CD4-positive, alpha-beta T cell treated with Interleukin-17A for 1 hour (primary cell): ENCODE results near the gene ETV3.
"Not testable (repeated sequence)": the region's sequence is repeated elsewhere in the genome, so short reads cannot be mapped to it uniquely, and the experiment has no call there.

ENCODE experiments used
- DNase-seq: peaks from one replicate; pipeline ENCODE4 v3.0.0-alpha.2; 2020

The ETV3 gene

DNA sequence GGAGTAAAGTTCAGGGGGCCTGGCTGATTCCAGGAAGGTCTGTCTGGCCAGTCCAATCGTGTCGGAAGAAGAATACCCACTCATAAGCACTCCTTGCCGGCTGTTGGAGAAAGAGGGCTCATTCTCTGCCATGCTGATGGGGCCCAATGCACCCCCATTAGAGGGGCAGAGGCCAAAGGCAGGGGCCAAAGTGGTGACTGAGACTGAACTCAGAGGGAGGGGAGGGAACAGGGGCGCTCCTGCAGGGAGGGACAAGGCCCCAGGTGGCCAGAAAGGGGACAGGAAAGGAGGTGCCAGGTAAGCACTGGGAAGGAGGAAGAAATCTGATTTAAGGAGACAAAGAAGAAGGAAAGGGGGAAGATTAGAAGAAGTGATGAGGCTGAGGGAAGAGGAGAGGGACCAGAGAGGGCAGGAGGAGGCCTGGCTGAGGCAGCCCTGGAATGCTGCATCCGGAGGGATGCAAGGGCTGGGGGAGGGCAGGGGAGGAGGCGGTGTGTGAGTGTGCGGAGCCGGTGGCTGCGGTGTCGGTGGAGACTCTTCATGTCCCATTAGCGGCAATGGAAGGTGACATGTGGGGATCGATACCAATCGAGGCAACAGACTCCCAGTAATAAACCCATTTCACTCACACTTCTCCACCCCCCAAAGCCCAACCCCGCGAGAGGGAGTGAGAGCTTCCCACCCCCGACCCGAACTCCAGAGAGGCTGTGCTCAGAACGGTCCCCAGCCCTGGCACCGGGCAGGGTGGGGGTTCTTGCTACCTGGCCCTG is 26.6 kb downstream of the ETV3 start:
- no peak for DNase-seq

DNA sequence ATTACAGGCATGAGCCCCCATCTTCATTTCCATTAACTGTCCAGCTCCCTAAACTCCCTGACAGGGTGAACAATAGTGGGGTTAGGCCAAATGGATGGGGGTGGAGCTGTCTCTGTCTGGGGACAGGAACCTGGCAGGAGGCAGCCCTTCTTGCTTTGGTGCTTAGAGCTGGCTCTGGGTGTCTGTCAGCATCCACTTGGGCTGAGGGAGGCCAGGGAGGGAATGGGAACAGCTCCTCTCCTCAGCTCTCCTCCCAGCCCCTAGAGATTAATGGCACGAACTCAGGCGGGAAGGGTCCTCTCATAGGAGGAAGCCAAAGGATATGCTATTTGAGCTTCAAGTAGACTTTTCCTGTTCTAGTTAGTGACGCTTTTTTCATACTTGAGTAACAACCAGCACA is 27.5 kb downstream of the ETV3 start:
- DNase-seq: no peak

DNA sequence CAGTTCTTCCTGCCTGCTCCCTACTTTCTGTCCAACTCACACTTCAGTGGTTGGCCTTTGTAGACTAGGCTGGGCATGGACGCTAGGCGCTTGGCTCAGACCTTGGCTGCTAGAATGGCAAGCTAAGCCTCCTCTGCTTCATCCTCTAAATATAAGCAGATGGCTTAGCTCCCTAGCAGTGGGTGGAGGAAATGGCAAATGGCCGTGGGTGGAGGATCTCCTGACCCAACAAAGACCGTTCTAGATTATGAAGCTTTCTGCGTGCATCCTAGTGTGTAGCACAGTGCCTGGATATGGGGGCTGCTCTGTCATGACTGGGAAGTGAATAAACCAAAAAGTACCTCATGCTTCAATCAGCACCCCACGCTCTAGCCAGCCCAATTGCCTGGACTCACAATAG is 28.2 kb downstream of the ETV3 start:
- no peak for DNase-seq

DNA sequence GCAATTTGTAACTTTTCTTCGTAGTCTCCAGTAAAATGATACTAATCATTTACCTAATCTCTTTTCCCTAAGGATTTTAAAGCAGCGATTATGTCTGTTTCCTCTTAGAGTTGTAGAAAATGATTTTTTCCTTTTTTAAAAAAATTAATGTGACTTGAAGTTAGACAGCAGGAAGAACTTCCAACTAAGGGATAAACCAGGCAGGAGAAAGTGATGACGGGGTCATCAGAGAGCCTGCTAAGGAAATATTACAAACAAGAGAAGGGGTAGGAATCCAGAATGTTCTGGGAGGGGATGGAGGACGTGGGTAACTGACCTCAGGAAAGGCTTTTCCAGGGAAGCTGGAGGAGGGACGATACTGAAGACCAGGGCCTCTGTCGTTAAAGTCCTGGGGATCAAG is 29.7 kb downstream of the ETV3 start:
- no peak for DNase-seq

DNA sequence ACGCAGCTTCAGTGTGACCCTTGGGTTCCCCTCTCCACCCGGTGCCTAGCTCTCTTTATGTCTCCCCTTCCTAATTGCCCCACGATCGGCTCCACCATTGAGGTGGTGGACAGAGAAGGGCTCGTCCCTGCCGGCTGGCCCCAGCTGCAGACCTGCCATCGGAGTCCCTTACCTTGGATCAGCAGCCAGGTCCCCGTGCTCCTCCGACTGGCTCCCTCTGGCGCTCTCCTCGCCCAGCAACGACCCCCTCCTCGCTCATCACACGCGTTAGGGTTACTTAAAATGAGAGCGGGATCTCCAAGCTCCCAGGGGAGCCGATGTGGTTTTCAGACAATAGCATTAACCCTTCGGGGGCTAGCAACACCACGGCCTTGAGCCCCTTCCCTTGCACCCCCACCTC is 30.5 kb downstream of the ETV3 start:
- no peak for DNase-seq

DNA sequence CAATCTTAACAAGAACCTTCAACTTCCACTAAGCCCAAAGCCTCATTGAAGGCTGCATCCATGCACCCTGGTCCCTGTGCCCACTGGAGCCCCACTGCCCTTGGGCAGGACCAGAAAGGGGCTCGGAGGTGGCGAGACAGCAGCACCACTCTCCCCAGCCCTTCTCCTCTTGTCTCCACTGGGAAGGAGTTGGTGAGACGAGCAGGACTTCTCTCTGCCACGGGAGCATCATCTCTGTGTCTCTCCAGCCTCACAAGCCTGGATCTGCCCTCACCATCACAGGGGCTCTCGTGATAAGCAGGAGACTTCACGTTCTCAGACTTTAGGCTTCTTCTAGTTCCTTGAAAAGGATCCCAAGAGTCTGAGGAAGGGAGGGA is 31.4 kb downstream of the ETV3 start:
- DNase-seq: no peak

DNA sequence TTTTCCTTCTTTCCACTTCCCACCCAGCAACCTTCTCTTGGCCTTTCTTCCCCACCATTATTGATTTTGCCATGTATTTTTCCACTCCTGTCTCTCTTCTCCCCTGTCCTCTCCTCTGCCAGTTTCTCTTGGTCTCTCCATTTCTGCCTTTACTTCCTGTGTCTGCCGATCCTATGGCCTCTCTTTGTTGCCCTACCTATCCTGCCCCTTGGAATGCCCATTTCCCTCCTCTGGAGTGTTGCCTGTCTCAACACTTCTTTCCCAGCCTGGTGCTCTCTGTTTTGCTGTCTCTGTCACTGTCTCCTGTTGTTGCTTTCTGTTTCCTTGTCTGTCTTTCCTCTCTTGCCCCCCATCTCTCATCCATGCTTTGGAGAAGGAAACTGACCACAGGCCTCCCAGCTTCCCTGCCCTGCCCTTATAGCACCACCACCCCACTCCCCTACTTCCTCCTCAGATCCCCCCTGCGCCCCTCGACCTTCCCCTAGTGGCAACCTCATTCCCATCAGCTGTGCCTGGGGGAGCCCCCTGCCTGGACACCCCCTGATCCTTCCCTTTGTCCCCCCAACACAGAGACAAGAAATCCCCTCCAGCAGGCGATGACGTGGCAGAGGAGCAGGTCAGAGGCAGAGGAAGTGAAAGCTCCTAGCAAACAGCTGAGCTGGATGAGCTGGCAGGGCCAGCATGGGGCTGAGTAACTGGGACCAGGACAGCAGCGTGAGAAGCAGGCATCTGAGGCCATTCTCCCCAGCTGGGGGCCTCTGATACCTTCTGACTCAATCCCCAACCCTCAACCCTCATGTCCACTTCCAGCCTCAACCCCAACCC is 32.0 kb downstream of the ETV3 start:
- DNase-seq: peak; percentile 22

DNA sequence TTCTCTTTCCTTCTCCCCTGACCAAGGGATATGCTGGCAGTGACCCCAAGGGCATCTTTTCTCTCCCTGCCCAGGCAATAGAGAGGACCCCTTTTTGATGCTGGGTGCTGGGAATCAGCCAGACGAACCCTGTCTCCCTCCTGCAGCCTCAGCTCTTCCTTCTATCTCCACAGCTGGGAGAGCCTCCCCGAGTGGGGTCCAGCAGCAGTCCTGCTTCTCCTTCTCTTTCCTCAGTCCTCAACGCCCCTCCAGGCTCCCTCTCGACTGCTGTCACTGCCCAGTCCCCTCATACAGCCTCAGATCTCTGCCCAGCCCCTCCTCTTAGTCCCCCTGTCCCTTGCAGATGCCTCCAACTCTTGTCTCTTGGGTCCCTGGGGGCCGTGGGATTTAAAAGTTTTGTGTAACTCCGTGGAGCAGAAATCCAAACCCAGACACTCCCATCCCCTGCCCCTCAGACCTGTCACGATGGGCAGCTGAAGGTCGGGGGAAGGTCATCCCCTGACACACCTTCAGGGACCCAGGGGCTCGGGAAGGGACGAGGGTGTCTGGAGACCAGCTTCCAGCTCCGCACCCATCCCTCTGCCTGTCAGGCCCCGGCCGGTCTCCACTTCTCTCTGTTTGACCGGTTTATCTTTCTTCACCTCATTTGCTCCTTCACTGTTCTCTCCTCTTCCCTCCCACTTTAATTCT is 32.8 kb downstream of the ETV3 start:
- no peak for DNase-seq

DNA sequence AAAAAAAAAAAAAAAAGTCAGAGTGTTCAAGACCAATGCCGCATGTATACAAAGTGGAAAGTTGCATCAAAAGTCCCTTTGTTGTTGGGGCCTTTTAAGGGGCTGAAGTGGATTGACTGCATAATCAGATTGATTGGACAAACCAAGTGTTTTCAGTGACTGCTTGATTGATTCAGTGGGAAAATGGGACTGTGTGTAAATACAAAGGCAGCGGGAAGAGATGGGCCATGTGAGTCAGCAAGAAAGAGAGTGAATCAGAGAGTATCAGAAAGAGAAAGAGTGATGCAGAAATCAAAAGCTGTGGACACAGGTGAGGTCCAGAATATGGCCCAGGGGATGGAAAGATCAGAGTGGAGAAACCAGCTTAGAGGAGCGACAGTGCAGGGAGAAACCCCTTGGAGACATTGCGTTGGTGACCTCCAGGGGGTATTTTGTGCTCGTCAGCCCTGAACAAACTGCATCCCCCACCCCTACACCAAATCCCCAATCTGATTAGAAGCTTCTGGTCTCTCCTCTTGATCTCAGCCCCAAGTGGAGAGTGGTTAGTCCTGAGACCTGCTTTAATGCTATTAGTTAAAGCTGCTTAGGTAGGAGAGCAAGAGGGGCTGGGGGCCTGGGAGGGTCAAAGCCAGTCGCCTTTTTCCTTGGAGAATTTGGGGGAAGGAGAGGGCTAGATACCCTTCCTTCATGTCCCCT is 33.4 kb downstream of the ETV3 start:
- no peak for DNase-seq

DNA sequence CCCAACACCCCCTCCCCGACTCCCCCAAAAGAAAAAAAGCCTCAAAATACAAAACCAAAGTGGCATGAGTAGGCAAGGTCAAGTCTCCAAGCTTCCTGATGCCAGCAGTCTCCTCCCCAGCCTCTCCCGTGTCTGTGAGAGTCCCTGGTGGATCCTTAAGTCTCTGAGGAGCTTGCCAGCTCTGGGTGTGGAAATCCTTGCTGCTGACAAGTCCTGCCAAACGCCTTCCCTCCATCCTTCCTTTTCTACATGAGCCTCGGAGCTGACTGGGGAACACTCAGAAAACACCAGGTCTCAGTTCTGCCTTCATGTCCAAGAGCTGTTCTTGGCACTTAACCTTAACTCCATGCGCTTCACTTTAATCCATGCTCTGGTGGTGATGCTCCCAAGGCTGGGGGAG is 34.9 kb downstream of the ETV3 start:
- DNase-seq: no peak

DNA sequence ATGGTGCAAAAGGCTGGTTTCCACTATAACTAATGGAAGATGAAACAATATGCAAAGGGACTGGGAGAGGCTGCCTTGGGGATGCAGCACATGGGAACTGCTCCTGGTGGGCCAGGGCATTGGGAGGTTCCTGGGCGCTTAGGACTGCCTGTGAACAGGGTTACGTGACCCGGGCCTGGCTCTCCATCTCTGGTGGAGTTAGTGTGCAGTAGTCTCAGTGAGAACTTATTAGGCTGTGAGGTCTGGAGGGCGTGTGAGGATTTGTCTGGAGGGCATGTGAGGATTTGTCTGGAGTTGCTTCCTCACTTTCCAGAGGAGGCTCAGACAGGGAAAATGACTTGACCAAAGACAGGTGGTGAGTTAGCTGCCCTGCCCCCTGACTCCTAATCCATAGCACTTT is 37.0 kb downstream of the ETV3 start:
- DNase-seq: no peak

DNA sequence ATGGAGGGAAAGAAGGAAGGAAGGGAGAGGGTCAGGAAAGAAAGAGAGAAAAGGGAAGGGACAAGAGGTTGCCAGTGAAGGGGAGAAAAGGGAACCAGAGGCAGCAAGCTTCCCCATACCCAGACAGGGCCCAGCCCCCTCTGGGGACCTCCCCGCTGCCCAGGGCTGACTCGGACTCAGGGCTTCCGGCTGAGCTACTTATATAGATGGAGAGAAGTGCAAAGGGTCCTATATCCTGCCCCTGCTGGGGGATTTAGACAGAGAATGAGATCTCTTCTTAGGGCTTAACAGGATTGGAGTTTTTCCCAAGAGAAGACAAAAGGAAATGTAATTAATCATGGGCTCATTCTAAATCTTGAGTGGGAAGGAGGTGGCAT is 38.6 kb downstream of the ETV3 start, which contains the start of gene ETV3L:
Gene ETV3L, minus strand, starts transcription at position 176 of the 377 bp plus-strand sequence. CDS start 285 bp downstream, outside the sequence.
- no peak for DNase-seq

DNA sequence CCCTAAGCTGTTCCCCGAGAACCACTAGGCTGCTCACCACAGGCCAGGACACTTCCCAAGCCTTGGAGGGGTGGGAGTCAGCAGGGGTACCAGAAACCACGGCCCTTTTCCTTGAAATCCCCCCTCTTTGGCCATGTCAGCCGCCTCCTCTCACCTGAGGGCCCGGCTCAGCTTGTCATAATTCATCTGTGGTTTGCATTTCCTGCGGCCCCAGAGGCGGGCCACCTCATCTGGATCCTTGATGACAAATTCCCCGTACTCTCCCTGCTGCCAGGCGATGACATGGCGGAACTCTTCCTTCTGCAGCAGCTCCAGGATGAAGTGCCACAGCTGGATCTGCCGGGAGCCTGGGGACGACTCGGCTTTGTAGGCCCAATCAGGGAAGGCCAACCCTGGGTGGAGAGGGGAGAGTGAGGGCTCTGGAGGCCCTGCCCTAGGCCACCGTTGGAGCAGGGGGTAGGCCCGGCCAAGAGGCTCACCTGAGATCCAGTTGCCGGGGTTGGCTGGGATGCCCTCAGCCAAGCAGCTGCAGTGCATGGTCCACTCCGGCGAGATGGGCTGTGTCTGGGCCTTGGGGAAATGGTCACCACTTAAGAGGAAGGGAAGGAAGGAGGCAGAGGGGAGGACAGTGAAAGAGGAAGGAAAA is 39.1 kb downstream of the ETV3 start:
- not testable (repeated sequence) for DNase-seq

DNA sequence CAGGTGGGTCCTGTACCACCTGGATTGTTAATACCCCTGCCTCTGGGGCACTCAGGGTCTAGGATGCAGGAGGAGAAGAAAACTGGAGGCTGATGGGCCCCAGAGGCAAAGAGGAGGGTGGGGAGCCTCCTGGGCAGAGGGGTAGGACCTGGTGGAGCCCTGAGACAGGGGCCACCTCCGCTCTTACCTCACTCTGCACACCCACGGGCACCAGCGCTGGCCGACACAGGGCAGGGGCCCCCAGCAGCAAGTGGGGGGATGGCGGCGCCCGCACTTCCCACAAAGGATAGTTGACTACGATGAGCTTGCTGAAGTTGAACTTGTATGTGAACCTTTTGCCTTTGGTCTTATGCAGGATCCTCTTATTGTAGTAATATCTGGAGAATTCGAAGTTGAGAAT is 39.7 kb downstream of the ETV3 start:
- no peak for DNase-seq

DNA sequence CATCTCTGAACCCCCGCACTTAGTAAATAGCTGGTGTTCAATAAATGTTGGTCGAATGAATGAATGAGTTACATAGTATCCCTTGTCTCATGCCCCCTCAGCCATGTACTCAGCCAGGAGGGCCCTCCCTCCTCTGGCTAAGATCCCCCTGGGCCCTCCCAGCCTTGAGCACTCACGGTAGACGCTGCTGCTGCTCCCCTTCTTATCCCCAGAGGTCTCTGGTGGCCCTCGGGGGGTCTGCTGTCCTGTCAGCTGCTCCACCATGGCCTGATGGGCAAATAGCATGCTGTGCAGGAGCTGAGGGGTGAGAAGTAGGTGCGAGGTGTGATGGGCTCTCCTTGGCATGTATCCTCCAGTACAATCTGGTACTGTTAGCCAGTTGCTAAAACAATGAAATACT is 40.5 kb downstream of the ETV3 start:
- DNase-seq: no peak

DNA sequence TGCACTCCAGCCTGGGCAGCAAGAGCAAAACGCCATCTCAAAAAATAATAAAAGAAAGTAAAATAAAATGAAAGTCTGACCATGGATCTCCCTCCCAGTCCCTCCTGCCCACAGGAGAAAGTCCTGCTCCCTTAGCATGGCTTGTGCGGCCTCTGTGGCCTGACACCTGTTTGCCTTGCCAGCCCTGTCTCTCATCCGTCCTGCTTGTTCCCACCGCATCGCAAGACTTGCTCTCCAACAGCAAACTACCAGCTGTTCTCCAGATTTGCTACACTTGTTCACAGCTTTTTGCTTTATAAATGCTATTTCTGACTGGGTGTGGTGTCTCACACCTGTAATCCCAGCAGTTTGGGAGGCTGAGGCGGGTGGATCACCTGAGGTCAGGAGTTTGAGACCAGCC is 41.3 kb downstream of the ETV3 start:
- DNase-seq: no peak

DNA sequence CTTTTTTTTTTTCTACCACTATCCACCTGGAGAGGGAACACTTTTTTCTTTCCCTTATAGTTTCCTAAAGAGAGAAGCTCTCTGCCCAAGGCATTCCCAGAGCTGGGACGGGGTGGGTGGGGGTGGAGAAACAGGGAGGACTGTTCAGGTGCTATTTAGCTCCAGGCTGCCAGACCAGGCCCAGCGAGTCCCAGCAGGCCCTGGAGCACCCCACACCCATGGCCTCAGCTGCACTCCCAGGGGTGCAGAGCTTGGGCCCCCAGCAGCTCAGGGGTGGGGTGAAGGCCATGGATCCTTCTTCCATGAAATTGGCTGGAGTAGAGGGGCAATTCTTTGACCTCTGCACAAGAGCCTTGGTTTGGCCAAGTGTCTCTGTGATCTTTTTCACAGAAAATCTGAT is 42.6 kb downstream of the ETV3 start:
- no peak for DNase-seq

DNA sequence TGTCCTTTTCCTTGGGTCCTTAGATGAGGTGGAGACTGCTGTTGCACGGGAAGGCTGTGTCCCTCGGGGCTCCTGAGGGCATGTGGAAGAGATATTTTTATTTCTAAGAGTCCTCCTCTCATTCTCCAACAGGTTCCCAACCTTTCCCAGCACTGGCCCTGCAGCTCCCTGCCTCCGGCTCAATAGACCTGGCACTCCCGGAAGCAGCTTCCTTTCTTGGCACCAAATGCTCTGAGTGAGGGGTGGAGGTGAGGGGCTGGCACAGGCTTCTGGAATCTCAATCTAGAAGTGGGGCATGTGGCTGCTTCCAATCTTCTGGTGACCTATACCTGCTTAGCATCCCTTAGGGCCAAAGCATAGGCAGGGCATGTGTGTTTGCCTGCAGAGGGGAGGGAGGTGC is 43.1 kb downstream of the ETV3 start:
- no peak for DNase-seq

DNA sequence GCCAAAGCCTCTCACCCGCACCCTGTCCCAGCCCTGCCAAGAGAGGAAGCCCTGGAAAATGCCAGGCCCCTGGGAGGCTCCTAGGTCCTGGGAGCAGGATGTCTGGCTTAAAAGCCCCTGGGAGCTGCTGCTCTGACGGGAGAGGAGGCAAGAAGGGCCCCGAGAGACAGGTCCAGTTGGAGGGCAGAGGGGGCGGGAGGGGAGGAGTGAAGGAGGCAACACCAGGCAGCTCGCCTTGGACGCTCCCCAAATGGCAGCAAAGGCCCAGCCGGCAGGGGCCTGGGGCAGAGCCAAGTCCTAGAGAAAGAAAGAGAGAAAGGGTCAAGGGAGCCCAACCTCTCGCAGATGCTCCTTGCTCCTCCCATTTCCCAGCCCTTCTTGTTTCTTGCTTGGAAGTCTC is 45.4 kb downstream of the ETV3 start:
- no peak for DNase-seq

DNA sequence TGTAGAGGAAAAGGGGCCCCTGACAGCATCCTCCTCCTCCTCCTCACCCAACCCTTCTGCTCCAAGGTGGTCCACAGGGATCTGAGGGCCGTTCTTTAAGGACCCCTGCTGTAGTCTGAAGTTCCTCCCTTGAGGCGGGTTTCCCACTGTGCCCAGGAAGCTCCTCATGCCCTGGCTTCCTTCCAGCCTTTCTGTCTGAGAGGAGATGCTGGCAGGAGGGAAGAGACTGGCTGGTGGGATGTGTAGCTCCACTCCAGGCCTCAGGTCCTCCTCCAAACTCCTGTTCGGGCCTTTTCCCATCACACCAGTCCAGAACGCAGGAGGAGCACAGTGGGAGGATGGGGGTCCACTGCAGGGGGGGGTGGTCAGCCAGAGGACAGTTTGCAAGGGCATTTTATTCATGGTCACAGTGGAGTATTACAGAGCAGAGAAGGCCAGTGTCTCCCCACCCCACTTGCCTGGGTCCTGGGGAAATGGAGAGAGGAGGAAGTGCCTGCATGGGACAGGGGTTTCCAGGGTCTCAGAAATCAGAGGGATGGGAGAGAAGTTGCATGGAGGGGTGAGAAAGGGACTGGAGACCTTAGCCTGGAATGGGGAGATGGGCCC is 46.4 kb downstream of the ETV3 start:
- no peak for DNase-seq

DNA sequence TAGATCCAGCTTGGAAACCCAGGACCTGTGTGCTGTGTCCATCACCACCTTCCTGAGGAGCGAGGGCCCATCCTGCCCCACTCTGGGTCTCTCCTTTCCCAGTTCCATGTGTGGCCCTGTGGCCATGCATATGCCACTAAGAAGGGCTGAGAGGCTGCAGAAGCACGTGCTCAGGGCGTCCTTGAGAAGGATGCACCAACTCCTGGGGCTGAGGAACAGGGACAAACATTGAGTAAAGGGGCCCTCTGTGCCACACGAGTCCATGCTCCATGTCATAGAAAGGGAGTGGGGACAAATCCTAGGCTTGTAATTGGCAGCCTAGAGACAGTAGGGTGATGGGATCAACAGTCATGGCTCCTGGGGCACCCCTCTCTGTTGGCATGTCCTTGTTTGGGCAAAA is 47.0 kb downstream of the ETV3 start:
- DNase-seq: no peak

DNA sequence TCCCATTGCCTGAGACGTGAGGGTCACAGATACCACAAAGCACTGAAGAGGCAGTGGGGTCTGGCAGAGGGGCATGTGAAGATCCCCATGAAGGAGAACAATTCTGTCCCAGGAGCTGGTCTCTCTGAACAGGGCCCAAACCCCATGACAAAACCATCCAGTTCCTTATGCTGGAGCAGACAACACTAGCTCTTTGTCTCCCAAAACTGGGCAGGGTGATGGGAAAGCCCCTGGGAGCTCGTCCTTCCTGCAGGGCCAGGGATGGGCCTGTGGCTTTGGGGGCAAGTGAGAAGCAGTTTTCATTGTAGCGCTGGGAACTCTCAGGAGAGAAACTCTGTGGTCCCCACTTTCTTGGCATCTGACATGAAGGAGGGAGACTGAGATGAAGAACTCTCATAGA is 47.4 kb downstream of the ETV3 start:
- no peak for DNase-seq
